Nucleus accumbens (tissue), 56 donors: ENCODE data around the gene LRIF1.
"Not testable (repeated sequence)": the region's sequence is repeated elsewhere in the genome, so short reads cannot be mapped to it uniquely, and the experiment has no call there.

Experiments used
- DNase-seq, 56 donors: peaks; one replicate each; lab custom pipeline; 2025; lab: John Stamatoyannopoulos, UW

LRIF1 gene

DNA sequence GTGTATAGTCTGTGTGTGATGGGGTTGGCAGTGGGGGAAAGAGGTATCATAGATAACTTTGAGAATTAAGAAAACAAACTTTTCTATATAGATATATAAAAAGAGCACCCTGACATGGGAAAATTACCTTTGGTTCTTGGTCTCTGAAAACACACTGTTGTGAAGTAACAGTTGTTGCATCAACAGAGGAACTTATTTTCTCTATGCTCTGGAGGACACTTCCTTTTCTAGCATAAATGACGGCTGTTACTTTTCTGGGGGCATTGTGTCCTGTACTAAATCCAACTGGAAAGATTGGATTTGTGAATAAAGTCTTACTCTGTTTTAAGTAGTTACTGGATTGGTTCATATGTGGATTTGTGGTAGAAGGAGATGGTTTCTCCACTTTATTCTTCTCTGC is 12.6 kb downstream of the LRIF1 start:
- DNase-seq = no peak

- no peak for DNase-seq
Measured at GRCh38 chr1:110948038-110948810, 15.5 kb downstream of the LRIF1 start.

DNA sequence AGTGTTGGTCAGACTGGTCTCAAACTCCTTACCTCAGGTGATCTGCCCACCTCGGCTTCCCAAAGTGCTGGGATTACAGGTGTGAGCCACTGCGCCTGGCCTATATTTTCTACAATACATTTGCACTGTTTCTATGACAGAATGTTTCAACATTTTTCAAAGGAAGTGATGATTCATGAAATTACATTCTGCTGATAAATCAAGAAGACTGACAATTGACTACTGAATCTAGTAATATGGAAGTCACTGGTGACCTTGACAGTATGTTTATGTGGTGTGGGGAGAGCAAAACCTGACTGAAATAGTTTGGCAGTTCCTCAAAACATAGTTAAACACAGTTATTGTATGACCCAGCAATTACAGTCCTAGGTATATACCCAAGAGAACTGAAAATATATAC is 18.1 kb downstream of the LRIF1 start:
- DNase-seq = no peak

DNA sequence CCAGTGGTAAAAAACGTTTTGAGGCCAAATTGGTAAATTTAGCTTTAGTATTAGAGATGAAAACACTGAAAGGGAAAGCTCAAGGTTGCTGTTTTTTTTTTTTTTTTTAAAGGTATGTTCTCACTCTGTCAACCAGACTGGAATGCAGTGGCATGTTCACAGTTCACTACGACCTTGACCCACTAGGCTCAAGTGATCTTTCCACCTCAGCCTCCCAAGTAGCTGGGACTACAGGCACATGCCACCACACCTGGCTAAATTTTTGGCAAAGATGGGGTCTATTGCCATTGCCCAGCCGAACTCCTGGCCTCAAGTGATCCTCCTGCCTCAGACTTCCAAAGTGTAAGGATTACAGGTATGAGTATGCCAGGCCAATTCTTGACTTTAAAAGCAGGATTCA is 18.9 kb downstream of the LRIF1 start:
- DNase-seq = no peak

GRCh38 chr1:110936567-110936966 is 27.2 kb downstream of the LRIF1 start:
- DNase-seq = no peak

- not testable (repeated sequence) for DNase-seq
Measured at GRCh38 chr1:110931097-110931496, 32.6 kb downstream of the LRIF1 start.

- DNase-seq = no peak
Measured at GRCh38 chr1:110928904-110929303, 34.8 kb downstream of the LRIF1 start.

DNA sequence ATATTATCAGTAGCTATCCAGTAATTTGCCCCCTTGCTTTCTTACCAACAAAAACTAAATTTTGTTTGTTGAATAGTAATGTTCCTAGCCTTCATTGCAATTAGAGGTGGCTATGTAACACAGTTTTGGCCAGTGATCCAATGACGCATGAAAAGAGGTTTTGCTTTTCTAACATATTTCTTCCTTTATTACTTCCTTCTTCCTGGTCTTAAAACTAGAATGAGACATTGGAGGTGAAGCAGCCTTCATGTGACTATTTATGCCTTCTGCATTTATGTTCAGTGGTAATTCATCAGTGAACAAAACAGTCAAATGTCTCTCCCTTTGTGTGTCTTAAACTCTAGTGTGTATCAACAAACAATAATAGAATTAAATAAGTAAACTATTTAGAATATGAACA is 35.5 kb downstream of the LRIF1 start:
- no peak for DNase-seq

DNA sequence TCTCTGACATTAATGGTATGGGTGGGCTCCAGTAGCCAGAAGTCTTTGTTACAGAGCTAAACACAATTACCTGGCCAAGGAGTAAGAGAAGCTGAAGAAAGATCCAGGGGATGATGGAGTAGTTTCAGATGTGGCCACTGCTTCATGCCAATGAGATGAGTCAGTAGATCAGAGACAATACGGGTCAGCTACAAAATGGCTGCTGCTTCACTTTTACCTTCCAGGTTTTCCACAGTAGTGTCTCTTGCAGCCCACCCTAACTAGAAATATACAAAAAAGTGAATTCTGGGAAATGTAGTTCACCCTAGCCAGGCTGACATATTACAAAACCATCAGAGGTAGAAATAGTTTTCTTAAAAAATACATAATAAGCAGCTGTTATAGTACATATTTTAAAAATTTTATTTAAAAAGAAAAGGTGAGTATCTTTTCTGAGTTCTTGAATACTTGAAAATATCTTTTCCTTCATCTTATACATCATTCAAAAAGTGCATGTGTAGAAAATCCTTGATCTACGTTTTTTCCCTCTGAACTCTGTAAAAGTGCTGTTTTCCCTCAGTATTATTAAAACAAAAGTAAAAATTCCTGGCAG is 36.1 kb downstream of the LRIF1 start:
- no peak for DNase-seq

GRCh38 chr1:110921953-110922352 is 41.8 kb downstream of the LRIF1 start:
- DNase-seq = no peak

DNA sequence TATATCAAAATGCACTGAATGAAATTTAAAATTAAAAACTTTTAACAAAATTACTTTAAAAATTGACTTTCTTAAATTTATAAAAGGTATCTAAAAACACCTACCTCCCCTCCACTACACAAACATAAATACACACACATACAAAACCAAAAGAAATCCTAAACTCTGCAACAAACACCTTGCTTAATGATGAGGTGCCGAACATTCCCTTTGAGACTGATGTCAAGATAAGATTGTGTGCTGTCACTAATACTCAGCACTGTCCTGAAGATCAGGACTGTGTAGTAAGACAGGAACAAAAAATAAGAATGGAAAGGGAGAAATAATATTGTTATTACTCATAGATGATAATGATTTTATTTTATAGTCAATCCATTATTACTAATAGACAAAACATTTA is 45.7 kb downstream of the LRIF1 start:
- no peak for DNase-seq

DNA sequence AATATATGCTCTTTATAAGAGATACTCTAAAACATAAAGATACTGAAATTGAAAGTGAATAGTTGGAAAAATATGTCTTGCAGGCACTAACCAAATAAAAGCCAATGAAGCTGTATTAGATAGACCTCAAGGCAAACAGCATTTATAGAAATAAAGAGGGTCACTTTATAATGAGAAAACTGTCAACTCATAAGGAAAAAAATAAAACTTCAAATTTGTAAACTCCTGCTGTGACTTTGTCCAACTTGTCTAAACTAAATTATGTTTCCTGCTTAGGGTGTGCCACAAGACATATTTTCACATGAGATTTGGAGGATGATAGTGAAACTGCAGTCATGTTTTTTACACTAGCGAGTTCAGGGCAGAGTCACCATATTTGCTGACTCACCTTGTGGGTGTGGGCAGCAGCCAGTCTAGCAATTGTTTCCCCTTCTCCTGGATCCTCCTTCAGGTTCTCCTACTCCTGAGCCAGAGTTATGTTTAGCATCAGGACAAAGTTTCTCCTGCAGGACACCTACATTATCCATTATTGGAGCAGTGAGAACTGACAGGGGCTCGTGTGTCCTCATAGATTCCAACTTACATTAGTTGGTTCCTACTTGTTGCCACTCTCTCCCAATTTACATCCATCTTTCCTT is 46.9 kb downstream of the LRIF1 start:
- no peak for DNase-seq

- DNase-seq = no peak
Measured at GRCh38 chr1:110916274-110916668, 47.5 kb downstream of the LRIF1 start.

GRCh38 chr1:110915804-110916203 is 47.9 kb downstream of the LRIF1 start:
- no peak for DNase-seq

DNA sequence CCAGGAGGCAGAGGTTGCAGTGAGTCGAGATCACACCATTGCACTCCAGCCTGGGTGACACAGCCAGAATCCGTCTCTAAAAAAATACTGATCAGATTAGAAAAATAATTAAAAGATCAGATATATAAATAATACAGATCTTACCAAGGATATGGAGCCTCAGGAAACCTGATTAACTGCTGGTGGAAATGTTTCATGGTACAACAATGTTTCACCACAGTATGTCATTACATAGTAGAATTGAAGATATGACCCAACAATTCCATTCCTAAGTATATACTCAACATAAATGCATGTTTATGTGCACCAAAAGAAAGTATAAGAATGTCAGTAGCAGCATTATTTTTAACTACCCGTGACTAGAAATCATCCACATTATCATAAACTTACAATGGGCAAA is 49.0 kb downstream of the LRIF1 start:
- DNase-seq = no peak

GRCh38 chr1:110912784-110913183 is 50.9 kb downstream of the LRIF1 start:
- no peak for DNase-seq

DNA sequence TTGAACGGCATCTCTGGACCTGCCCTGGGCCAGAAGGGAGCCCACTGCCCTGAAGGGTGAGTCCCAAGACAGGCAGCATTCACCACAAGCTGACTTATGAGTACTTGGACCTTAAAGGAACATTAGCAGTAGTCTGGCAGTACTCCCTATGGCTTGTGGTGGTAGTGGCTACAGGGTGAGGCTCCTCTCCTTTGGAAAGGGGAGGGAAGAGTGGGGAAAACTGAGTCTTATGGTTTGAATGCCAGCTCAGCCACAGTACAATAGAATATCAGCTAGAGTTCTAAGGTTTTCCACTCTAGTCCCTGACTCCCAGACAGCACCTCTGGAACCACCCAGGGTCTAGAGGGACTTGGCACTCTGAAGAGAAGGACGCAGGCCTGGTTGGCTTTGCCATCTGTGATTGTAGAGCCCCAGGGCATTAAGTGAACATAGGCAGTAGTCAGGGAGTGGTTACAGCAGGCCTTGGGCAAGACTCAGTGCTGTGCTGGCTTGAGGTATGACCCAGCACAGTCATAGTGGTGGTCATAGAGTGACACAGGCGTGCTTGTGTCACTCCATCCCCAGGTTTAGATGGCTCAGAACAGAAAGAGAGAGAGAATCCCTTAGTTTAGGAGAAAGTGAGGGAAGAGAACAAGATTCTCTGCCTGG is 59.7 kb downstream of the LRIF1 start:
- DNase-seq = no peak

DNA sequence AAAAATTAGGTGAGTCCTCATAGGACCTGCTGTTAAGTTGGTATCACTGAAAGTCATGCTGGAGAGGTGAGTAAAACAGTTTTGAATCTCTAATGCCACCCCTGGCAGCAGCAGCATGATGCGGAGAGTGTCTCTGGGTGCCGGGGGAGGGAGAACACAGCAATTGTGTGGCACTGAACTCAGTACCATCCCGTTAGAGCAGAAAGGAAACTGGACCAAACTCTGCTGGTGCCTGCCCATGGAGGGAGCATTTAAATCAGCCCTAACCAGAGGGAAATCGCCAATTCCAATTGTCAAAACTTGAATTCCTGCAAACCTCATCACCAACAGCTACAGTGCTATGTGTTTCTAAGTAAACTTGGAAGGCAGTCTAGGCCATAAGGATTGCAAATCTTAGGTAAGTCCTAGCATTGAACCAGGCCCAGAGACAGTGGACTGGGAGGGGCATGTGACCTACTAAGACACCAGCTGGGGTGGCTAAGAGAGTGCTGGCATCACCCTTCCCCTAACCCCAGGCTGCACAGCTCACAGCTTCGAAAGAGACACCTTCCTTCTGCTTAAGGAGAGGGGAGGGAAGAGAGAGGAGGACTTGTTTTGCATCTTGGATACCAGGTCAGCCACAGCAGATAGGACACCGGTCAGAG is 60.8 kb downstream of the LRIF1 start:
- DNase-seq = no peak

DNA sequence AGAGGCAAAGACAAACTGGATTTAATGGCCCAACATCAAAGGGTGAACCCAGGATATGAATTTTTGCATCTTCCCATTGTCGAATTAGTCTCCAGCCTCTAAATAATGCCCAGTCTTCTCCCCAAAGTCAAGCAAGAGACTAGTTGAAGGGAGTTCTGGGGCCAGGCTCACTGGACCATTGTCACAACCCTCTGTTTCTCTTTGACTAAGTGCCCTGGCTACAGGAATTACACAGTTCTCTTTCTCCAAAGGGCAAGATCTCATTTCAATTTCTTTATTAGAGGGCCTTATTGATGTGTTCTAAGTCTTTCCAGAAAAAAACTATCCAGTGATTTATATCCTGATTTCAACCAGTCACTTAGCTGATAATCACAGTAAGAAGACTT is 64.3 kb downstream of the LRIF1 start:
- DNase-seq = no peak

GRCh38 chr1:110898734-110899457 is 64.8 kb downstream of the LRIF1 start:
- DNase-seq = no peak
